Bronchial epithelial cell (primary cell): ENCODE measurements around the gene NR2E1. TPM values are rescaled to one million over a fixed set of nuclear protein-coding genes. Genes with fewer than 3 reads are reported as not detected.

Experiments
- DNase-seq: peaks from one replicate; pipeline ENCODE4 v3.0.0-alpha.2; 2010; ENCODE audit warnings: low read depth
- FAIRE-seq: peaks from 2 replicates; lab custom pipeline; 2011; peaks lifted over from hg19 to GRCh38; lab: Jason Lieb, UNC
- H3K27me3 ChIP-seq: 2 replicates; pipeline ENCODE4 v1.5.1; 2011; ENCODE audit warnings: low read length; ENCODE audit not compliant: control insufficient read depth, insufficient read depth
- H3K36me3 ChIP-seq: 2 replicates; pipeline ENCODE4 v1.5.1; 2011; ENCODE audit warnings: low read length; ENCODE audit not compliant: control insufficient read depth, insufficient read depth
- H3K4me3 ChIP-seq: 2 replicates; pipeline ENCODE4 v1.5.1; 2011; ENCODE audit warnings: mild to moderate bottlenecking, low read depth, low read length, control low read depth
- total RNA-seq: library from RNA; depleted of rRNA; stranded (reverse); fragments of >200 nt; gene quantifications from 2 replicates; pipeline ENCODE4 v1.2.1, GENCODE V29; 2014
- TF ChIP-seq, protein P1 (sequence below): IDR thresholded peaks from 2 replicates; pipeline ENCODE4 v1.5.1; 2011; ENCODE audit warnings: mild to moderate bottlenecking, moderate library complexity, low read length, control low read depth, inconsistent platforms; ENCODE audit not compliant: insufficient read depth, severe bottlenecking

The NR2E1 gene
- total RNA-seq, 1 donor from 2014 or later: not detected

DNA sequence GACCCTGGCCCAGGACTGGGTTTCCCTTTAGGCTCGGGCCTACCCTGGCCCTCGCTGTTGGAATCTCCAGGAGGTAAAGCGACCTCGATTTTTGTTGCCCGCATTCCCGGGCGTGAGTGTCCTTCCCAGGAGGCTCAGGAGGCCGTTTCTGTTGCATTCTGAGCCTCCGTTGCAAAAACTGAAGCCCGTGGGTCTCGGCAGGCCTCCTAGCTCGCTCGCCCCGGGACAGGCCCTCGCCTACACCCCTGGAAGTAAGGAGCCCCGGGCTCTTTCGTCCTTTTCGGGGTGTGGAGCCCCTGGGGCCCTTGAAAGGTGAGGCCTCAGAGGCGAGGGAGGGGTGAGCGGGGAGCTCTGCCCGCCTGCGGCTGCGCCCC is 2.3 kb downstream of the NR2E1 start:
- FAIRE-seq (no peak), DNase-seq (no peak)
- no peaks in the 10 kb centered on the region for H3K36me3 ChIP-seq
- TF ChIP-seq, protein P1, sequence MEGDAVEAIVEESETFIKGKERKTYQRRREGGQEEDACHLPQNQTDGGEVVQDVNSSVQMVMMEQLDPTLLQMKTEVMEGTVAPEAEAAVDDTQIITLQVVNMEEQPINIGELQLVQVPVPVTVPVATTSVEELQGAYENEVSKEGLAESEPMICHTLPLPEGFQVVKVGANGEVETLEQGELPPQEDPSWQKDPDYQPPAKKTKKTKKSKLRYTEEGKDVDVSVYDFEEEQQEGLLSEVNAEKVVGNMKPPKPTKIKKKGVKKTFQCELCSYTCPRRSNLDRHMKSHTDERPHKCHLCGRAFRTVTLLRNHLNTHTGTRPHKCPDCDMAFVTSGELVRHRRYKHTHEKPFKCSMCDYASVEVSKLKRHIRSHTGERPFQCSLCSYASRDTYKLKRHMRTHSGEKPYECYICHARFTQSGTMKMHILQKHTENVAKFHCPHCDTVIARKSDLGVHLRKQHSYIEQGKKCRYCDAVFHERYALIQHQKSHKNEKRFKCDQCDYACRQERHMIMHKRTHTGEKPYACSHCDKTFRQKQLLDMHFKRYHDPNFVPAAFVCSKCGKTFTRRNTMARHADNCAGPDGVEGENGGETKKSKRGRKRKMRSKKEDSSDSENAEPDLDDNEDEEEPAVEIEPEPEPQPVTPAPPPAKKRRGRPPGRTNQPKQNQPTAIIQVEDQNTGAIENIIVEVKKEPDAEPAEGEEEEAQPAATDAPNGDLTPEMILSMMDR: no peak
- H3K4me3 ChIP-seq: no peak overlapping the region
- H3K27me3 ChIP-seq: peaks cover 83% of the 10 kb centered on the region

DNA sequence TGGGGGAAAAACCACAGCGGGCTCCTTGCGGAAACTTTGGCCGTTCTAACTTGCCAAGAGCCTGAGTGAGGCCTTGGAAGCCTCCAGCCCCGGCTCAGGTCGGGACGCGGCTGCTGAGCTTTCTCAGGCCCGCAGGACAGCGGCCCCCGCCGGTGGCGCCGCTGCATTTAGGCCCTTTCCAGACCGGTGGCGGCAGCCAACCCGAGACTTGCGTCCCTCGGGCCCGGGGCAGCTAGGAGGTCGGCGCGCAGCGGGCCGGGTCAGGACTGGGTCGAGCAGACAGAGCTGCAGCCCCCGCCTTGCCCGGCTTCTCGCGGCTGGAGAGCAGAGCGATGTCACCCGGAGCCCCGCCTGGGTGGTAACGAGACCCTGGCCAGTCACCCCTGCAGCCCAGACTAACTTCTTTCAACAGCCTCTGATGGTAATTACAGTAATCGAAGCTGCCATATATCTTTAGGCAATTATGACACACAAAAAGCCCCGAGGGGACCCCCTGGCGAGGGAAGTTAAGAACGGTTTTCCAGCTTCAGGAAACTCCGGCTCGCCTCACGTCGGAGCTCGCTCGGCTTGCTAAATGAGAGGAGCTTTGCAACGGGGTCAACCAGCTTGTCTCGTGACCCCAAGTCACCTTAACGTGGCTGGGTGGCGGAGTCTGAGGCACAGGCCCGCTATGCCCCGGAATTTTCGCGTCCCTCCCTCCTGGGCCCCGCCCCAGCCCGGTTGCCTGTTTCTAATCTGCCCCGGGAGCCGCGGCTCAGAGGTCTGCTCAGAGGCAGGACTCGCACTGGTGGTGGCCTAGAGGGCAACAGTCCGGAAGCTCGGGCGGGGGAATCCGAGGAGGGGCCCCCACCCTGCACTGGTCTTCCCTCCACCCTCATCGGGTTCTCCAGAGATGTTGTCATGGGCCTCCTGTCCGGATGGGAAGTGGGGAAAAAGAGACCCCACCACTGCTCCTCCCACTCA is 3.0 kb downstream of the NR2E1 start:
- TF ChIP-seq, protein P1: peak; percentile 29

GRCh38 chr6:108169464-108170331 is 3.9 kb downstream of the NR2E1 start:
- FAIRE-seq: no peak

More for the DNA sequence above, 3.0 kb downstream of the NR2E1 start:
- H3K27me3 ChIP-seq: peaks cover 76% of the 10 kb centered on the region
- H3K36me3 ChIP-seq: no peaks in the 10 kb centered on the region
- no peak for FAIRE-seq
- H3K4me3 ChIP-seq: no peak overlapping the region
- DNase-seq: no peak

GRCh38 chr6:108170332-108171290 is 4.8 kb downstream of the NR2E1 start:
- peaks cover 76% of the 10 kb centered on the region for H3K27me3 ChIP-seq
- H3K36me3 ChIP-seq: no peaks in the 10 kb centered on the region
- DNase-seq: no peak
- no peak overlapping the region for H3K4me3 ChIP-seq
- no peak for FAIRE-seq
- TF ChIP-seq, protein P1: no peak

More at GRCh38 chr6:108169464-108170331, 3.9 kb downstream of the NR2E1 start:
- H3K4me3 ChIP-seq: no peak overlapping the region
- no peaks in the 10 kb centered on the region for H3K36me3 ChIP-seq
- DNase-seq: no peak
- peaks cover 75% of the 10 kb centered on the region for H3K27me3 ChIP-seq
- TF ChIP-seq, protein P1: no peak
